HG03558 (cell line): ENCODE measurements around the gene IFNK.
A peak's percentile ranks its signal among the peaks of the same experiment; 100 is the strongest.
"Not testable (repeated sequence)": the region's sequence is repeated elsewhere in the genome, so short reads cannot be mapped to it uniquely, and the experiment has no call there.

ENCODE experiments used
- ATAC-seq: cut with Tn5 transposase; IDR thresholded peaks from one replicate; pipeline ENCODE4 v1.9.1; 2021; ENCODE audit warnings: moderate number of reproducible peaks; ENCODE audit not compliant: unreplicated experiment; ENCODE audit errors: extremely low read depth

The IFNK gene, protein sequence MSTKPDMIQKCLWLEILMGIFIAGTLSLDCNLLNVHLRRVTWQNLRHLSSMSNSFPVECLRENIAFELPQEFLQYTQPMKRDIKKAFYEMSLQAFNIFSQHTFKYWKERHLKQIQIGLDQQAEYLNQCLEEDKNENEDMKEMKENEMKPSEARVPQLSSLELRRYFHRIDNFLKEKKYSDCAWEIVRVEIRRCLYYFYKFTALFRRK

GRCh38 chr9:27524236-27524635 lies at the start of gene IFNK:
Gene IFNK, plus strand, starts transcription at chr9:27524290. Its CDS starts 47 bp downstream, at chr9:27524337.
- no peak for ATAC-seq

- ATAC-seq = no peak
These were observed 49.8 kb upstream of the IFNK start for GRCh38 chr9:27474305-27474704.

GRCh38 chr9:27475057-27475595 lies 49.0 kb upstream of the IFNK start:
- no peak for ATAC-seq

GRCh38 chr9:27476870-27477515 lies 47.1 kb upstream of the IFNK start:
- ATAC-seq = no peak

GRCh38 chr9:27478322-27478721 lies 45.8 kb upstream of the IFNK start:
- no peak for ATAC-seq

GRCh38 chr9:27482709-27483108 lies 41.4 kb upstream of the IFNK start:
- no peak for ATAC-seq

- no peak for ATAC-seq
These were observed 40.5 kb upstream of the IFNK start for GRCh38 chr9:27483576-27483975.

DNA sequence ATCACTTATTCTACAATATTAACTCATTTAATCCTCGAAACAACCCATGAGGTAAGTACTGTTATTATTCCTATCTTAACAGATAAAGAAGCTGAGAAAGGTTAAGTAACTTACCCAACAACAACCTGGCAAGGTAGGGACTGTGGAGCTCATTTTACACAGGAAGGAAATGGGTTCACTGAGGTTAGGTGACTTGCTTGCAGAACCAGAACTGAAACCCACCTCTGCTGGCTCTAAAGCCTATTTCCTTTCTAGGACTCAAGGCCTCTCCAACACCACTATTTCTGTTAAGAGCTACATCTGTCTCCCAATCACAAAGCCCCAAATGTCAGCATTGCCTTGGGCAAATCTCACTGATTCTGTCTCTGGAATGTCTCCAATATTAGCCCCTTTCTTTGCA lies 38.9 kb upstream of the IFNK start:
- peak; percentile 45 for ATAC-seq

DNA sequence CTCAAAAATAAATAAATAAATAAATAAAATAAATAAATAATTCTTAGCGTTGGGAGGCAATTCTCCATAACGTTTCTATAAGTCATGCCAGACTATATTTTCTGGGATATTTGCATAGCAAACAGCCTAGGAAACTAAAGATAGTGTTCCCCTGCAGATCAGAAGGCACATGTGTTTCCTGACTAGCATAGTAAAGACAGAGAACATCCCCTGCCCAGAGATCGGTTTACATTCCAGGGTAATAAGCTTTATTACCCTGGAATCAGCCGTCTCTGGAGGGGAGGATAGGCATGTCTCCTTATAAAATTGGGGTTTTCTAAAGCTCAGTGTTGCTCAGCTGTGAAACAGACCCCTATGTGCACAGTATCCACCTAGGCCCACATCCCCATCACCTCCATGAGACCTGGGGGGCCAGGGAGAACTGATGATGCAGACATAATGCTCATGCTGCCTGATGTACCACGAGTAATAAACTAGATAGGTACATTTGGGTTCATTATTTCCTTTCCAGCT lies 36.9 kb upstream of the IFNK start:
- no peak for ATAC-seq

GRCh38 chr9:27487927-27488326 lies 36.2 kb upstream of the IFNK start:
- ATAC-seq = no peak

DNA sequence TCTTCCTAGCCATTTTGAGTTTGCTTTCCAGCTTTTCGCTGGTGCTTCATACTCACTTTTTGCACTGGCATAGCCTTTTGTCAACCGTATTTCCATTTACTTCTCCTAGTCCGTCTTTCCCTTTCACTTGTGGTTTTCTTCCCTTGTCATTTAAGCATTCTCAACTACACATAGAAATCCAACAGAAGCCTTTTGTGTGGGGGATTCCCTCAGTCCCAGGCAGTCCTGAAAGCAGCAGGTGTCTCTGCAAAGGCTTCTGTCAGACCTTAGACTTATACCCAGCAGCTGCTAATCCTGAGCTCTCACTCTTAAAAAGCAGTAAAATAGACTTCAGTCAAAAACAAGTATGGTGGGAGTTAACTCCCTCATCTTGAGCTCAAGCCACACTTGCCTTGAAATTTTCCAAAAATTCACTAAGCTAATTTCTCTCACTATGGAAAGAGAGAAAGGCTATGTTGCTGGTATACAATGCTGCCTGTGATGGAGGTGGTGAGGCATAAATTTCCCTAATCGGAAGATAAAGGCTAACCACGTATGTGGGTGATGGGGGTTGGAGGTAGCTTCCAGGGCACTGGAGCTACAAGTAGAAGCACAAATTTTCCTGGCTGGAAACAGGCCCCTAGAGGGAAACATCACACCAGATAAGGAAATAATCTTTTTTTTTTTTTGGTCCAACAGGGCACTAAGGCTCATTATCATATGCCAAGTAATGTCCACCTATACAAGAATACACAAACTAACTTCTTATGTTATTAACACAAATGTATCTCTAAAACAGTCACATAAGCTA lies 34.8 kb upstream of the IFNK start:
- ATAC-seq = peak; percentile 79

DNA sequence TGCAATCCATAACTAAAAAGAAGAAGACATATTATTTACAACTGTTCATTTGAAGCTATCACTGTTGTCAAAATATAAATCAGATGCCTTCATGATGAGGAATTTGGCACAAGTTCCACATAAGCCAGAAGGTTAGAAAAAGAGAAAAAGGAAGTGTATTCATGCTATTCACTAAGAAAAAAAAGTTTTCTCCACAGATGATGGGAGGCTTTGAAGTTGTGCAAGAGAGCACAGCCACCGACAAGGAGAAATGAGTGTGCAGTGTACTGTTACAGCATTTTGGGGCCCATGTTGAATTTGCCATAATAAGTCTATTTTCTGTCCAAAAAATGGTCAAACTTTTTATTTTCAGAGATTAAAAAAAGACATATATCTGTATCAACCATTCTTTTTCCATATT lies 32.9 kb upstream of the IFNK start:
- no peak for ATAC-seq

DNA sequence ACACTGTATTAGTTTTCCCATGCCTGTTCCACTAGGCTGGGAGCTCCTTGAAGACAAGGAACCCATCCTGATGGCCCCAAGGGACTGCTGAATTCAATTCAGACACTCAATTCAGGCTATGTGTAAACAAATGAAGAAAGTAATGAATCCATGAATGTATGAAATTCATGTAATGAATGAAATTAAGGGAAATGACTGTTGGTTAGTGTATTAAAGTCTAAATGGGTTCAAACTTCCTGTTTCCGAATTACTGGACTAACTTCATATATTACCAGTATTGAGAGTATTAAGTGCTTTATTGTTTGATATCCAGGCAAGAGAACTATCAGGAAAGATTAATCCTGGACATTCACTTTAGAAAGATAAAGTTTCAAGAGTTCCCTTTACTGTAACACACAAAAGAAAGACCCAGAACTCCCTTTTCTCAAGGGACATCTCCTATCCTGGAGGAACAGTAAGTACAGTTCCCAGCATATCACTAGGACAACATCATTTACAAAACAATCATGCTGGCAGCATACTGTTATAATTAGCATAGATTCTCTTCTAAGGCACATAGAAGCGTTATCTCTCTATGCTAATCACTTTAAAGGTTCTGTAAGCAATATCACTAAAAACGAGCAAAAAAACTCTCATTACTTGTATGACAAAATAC lies 28.5 kb upstream of the IFNK start:
- ATAC-seq = no peak

GRCh38 chr9:27496135-27496504 lies 28.0 kb upstream of the IFNK start:
- ATAC-seq = no peak

GRCh38 chr9:27497883-27498417 lies 26.1 kb upstream of the IFNK start:
- no peak for ATAC-seq

- ATAC-seq = no peak
These were observed 24.6 kb upstream of the IFNK start for GRCh38 chr9:27499451-27499850.

DNA sequence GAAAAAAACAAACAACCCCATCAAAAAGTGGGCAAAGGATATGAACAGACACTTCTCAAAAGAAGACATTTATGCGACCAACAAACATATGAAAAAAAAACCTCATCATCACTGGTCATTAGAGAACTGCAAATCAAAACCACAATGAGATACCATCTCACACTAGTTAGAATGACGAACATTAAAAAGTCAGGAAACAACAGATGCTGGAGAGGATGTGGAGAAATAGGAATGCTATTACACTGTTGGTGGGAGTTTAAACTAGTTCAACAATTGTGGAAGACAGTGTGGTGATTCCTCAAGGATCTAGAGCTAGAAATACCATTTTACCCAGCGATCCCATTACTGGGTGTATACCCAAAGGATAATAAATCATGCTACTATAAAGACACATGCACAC lies 23.2 kb upstream of the IFNK start:
- ATAC-seq = not testable (repeated sequence)

GRCh38 chr9:27503623-27504022 lies 20.5 kb upstream of the IFNK start:
- ATAC-seq = no peak

- ATAC-seq = no peak
These were observed 19.8 kb upstream of the IFNK start for GRCh38 chr9:27504259-27504658.

DNA sequence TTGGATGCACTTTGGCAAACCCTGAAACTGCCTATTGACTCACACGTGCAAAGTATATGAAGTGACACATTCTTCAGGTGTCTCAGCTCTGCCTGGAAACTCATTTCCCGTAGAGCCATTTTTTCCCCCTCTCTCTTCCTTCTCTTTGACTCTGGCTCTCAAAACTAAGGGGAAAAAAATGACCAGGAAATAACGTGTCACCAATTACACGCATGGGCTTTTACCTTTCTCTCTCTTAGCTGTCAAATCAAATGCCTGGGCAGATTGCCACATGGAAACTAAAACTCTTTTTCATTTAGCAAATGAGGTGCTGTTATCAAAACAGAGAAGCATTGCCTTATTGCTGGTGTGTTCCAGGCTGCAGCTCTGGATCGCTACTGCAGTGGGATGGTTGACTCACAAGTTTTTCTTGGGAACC lies 18.3 kb upstream of the IFNK start:
- no peak for ATAC-seq
